Hepatocyte (in vitro differentiated cells): Measurements from ENCODE around the gene KDM4C.

Source experiments
- EZH2 ChIP-seq: fragments of 200-600 bp; sonication (generic); IDR thresholded peaks from 2 replicates; pipeline ENCODE4 v1.6.1; 2016; ENCODE audit warnings: antibody characterized with exemption, mild to moderate bottlenecking, borderline replicate concordance
- TF ChIP-seq, protein P1 (sequence below): fragments of 200-600 bp; sonication (generic); IDR thresholded peaks from 2 replicates; pipeline ENCODE4 v1.5.1; 2016; ENCODE audit warnings: antibody characterized with exemption, mild to moderate bottlenecking; ENCODE audit not compliant: poor library complexity

DNA sequence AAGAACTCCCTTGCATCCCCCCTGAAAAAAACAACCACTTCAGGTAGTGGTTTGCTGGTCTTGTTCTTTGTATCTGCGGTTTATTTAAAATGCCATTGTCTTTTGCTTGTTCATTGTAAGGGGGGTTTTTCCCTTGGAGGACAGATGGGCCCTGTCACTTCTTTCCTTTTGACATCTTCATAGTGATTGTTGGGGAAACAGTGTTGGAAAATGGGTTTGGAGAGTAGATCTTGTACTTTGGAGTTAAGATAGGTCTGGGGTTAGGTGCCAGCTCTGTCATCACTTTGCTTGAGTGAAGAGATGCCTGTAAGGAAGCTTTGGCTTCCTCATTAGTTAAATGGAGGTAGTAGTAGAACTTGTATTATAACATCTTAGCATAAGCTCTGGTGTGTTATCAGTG lies 112.4 kb downstream of the KDM4C start:
- TF ChIP-seq, protein P1, sequence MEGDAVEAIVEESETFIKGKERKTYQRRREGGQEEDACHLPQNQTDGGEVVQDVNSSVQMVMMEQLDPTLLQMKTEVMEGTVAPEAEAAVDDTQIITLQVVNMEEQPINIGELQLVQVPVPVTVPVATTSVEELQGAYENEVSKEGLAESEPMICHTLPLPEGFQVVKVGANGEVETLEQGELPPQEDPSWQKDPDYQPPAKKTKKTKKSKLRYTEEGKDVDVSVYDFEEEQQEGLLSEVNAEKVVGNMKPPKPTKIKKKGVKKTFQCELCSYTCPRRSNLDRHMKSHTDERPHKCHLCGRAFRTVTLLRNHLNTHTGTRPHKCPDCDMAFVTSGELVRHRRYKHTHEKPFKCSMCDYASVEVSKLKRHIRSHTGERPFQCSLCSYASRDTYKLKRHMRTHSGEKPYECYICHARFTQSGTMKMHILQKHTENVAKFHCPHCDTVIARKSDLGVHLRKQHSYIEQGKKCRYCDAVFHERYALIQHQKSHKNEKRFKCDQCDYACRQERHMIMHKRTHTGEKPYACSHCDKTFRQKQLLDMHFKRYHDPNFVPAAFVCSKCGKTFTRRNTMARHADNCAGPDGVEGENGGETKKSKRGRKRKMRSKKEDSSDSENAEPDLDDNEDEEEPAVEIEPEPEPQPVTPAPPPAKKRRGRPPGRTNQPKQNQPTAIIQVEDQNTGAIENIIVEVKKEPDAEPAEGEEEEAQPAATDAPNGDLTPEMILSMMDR, result no peak
- no peak for TF ChIP-seq EZH2
